Gastroesophageal sphincter (tissue), 3 donors: ENCODE results near the gene LSS.
"Not testable (repeated sequence)": the region's sequence is repeated elsewhere in the genome, so short reads cannot be mapped to it uniquely, and the experiment has no call there.

Experiments
- CTCF ChIP-seq, 4 experiments: fragments of 200-600 bp in 2 of 4; fragments of 450-650 bp in 2 of 4; sonication (generic) in 1 of 4; IDR thresholded peaks; one replicate each; pipeline ENCODE4 v1.5.1; 2017 to 2019; ENCODE audit warnings: antibody characterized with exemption in 4 of 4, mild to moderate bottlenecking in 2 of 4, moderate library complexity in 2 of 4
- POLR2A ChIP-seq, 2 donors: fragments of 450-650 bp; IDR thresholded peaks; one replicate each; pipeline ENCODE4 v1.6.1; 2017; ENCODE audit warnings: antibody characterized with exemption in 2 of 2, mild to moderate bottlenecking in 2 of 2, moderate library complexity in 1 of 2
- POLR2AphosphoS5 ChIP-seq: sonication (generic); formaldehyde crosslinking; IDR thresholded peaks from one replicate; pipeline ENCODE4 v1.6.1; 2017; ENCODE audit warnings: antibody characterized with exemption

DNA sequence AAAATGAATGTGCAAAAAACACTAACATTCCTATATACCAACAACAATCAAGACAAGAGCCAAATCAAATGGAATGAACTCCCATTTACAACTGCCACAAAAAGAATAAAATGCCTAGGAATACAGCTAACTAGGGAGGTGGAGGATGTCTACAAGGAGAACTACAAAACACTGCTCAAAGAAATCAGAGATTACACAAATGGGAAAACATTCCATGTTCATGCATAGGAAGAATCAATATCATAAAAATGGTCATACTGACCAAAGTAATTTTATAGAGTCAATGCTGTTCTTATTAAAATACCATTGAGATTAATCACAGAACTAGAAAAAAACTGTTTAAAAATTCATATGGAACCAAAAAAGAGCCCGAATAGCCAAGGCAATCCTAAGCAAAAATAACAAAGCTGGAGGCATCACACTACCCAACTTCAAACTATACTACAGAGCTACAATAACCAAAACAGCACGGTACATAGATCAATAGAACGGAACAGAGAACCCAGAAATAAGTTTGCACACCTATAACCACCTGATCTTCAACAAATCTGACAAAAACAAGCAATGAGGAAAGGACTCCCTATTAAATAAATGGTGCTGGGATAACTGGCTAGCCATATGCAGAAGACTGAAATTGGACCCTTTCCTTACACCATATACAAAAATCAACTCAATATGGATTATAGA, 52.0 kb downstream of the LSS start:
- not testable (repeated sequence) for TF ChIP-seq CTCF (IDR thresholded peaks at IDR 0.05); POLR2AphosphoS5; POLR2A (IDR thresholded peaks at IDR 0.05)
